HG02623 (cell line): Measurements from ENCODE around the gene CADPS2.
A peak's percentile ranks its signal among the peaks of the same experiment; 100 is the strongest.

Experiments
- ATAC-seq: cut with Tn5 transposase; IDR thresholded peaks from one replicate; pipeline ENCODE4 v1.9.1; 2021; ENCODE audit warnings: moderate library complexity; ENCODE audit not compliant: unreplicated experiment

Gene CADPS2

GRCh38 chr7:122886357-122887081, at the start of gene CADPS2:
Gene CADPS2, minus strand, starts transcription at chr7:122886460. Its CDS starts 123 bp downstream, at chr7:122886337.
- peak; percentile 69 for ATAC-seq

DNA sequence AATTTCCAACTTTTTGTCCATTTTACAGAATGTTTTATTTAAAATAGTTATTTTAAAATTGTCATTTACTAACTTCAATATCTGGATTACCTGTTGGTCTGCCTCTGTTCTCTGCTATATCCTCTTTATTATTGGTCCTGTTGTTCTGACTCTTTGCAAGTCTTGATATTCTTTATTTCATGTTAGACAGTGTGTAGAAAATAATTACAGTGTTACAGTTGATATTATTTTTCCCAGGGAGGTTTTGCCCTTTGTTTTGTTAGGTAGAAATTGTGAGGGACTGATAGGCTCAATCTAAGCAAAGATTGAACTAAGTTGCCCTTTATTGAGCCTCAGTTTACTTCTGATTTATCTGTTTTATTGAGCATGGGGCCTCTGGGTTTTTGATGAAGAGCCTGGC, 49.4 kb upstream of the CADPS2 start:
- no peak for ATAC-seq

DNA sequence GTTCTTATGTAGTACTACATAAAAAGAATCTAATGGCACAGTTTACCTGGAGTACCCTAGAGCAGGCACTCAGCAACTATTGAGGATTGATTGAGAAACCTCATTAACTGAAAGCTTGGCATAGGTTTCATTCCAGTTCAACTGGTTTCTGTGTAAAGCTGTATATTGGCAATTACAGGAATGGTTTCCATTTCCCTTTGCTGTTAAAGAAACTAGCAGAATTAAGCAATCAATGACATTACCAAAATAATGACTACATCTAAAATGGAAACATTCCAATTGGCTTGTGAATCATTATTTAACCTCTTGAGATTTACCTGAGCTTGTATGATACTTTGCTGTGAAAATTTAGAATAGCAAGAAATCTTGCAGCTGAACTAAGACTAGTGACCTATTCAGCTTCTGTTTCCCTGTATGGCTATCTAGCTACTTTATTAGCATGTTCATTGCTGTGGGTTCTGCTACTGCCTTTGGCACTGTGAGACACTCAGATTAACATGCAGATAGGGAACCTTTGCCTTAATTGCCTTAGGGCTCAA, 33.5 kb upstream of the CADPS2 start:
- ATAC-seq: no peak

GRCh38 chr7:122914812-122915211, 28.6 kb upstream of the CADPS2 start:
- no peak for ATAC-seq

- ATAC-seq: no peak
Observed at GRCh38 chr7:122913608-122914007, 27.3 kb upstream of the CADPS2 start.

GRCh38 chr7:122902751-122903495, 16.7 kb upstream of the CADPS2 start:
- ATAC-seq: no peak

DNA sequence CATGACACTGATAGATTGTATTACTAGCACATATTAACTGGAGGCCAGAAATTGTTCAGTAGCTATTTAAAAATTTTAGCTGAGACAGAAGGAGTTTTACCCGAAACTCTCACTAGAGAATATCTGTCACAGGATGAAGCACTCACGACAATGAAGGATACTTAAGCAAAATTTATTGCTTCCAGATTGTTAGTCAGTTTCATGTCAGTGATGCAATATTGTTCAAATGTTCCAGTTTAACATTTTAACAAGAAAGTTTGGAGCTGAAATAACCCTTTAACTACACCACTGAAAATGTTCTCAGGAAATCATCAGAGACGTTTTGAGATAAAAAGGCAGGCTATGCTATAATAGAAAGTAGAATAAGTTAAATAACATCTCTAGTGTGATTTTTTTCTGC, 15.0 kb upstream of the CADPS2 start:
- ATAC-seq: no peak

DNA sequence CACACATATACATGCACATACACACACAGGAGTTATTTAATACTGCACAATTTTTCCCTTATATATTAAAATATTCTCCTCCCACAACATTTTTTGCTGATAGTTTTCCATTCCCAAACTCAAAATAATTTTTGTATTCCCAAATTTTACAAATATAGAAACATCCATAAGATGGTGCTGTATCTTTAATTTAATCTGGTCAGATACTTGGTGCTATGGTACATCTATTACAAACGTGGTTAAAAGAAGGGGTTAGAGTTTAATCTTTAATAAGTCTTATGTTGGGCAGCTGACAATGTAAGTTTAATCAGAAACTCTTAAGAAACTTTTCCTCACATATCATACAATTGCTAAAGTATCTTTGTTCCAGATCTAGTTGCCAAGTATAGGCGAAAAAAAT, 10.2 kb upstream of the CADPS2 start:
- no peak for ATAC-seq

- ATAC-seq: no peak
Observed at GRCh38 chr7:122893486-122893885, 7.2 kb upstream of the CADPS2 start.

DNA sequence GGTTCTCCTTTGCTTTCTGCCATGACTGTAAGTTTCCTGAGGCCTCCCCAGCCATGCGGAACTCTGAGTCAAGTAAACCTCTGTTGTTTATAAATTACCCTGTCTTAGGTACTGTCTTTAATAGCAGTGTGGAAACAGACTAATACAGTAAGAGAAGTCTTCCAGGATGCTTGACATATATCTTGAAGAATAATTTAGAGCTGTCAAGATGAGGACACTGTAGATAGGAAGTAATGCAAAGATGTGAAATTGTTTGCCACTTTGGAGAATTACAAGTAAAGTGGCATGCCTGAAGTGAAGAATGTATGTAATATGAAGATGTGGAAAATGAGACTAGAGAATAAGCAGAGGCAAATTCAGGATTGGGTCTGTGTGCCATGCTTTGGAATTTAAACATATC, 2.9 kb upstream of the CADPS2 start:
- no peak for ATAC-seq

DNA sequence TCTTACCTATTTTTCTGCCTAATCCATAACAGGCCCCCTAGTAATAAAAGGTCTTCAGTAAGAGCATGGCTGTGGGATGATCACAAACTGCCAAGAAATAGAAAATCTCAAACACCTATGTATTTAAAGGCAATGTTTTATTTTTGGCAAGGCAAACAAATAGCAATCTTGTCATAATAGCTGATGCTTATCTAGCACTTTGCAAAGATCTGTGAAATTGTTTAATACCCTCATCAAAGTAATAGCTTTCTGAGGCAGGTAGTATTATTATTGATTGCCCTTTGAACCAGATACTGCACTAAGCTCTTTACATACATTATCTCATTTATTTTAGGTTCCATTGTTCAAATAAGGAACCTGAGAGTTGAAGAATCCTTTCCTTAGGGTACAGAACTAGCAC, 1.6 kb upstream of the CADPS2 start:
- ATAC-seq: no peak

DNA sequence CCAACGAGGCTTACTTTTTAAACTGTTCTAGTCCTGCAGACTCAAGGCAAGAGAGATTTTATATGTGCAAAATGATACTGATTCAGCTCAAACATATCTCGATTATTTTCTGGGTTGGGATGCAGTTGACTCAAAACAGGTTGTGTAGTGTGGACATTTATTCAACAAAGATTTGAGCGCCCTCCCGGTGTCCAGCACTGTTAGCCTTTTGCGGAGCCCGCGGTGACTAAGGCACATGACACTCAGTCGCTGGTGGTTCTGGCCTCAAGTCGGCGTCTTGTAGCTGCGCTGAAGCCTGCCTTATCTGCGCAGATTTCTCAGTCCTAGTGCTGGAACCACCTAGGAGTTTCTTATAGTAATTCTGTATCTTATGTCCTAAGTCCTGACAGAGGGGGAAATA, 938 bp upstream of the CADPS2 start:
- no peak for ATAC-seq

DNA sequence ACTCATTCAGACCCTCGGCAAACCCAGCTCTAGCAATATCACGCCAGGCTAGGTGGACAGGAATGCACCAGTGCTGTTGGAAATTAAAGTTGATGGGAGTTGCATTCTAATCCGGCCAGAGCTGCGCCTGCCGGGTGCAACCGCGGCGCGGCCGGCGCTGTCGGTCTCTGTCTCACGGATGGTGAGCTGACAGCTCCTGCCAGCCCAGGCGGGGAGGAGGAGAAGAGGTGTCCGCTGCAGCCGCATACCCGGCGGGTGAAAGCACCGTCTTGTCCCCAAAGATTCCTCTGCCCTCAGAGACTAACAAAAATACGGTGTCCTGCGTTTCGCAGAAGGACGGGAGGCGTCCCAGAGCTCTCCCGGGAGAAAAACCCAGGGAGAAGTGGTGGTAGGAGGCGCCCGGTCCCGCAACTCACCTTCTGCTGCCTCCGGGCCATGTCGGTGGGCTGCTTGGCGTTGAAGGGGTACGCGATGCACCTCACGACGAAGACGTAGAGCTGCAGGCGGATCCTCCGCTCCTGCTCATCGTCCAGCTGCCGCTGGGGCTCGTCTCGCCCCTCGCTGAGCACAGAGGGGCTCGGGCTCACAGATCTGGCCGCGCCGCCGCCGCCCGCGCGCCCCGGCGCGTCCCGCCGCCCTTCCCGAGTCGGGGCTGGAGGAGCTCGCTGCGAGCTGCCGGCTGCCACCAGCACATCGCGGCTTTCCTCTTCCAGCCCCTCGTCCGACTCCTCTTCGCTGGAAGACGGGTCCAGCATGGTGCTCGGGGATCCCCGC, 490 bp downstream of the CADPS2 start:
- peak; percentile 28 for ATAC-seq

DNA sequence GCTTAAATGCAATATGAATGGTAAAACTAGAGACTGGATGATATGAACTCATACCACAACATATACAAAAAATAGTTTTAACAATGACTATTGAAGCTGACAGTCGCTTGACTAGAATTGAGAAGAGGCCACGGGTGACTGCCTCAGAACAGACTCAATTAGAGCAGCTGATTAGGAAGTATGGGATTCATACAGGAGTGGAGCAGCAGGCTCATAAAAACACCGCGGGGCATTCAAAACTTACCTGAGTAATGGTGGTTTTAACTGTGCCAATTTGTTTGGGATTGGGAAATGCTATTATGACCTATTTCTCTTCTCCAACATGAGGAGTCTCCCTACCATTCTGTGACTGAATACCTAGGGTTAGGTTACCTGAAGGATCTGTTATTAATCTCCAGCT, 2.1 kb downstream of the CADPS2 start:
- ATAC-seq: no peak

DNA sequence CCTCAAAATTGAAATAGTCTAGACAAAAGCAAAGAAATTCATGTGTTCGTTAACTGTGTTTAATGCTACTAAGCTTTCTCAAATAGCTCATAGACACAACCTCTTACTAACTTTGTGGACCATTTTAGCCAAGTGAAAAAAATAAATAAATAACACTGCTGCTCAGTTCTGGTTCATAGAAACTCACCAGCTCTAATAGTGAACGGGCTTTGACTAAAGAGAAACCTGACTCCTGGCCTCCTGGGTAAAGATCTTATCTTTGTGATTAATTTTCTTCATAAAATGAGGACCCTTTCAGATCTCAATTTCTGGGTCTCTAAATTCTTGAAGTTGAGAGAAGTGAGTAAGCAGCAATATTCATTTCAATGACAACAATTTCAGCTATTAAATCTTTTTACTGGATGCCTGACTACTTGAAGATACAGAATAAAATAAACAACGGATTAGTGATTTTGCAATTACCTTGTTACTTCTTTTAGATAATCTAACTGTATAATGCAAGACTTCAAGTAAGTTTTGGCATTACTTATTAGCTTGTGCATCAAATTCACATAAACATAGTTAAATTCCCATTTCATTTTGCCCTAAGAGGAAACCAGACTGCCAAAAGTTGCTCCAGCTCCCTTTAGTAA, 3.1 kb downstream of the CADPS2 start:
- no peak for ATAC-seq

DNA sequence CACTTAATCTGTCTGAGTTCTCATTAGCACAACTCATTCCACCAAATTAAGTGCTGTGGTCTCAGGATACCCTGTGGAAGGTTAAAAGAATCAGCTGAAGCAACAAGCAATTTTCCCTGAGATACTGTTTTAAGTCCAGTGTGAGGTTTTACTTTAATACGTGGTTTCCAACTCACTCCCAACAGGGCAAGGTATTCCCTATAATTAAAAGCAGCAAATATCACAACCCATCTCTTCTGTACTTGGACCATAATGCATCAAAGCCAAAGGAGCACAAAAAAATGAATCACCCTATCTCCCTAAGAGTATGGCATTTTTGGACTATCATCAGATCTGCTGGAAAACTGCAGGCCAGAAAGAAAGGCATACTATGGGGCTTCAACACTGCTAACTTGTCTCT, 4.9 kb downstream of the CADPS2 start:
- ATAC-seq: no peak

DNA sequence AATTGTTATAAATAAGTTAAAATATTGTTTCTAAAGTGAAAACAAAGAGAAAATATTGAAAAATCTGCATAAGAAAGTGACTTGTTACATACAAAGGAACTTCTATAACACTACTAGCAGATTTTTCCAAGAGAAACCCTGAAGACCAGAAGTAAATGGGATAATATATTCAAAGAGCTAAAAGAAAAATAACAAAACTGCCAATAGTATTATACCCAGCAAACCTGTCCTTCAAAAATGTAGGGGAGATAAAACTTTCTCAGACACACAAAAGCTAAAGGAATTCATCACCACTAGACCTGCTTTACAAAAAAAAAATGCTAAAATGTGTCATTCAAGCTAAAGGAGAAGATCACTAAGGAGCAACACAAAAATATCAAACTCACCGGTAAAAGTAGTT, 17.0 kb downstream of the CADPS2 start:
- ATAC-seq: no peak

DNA sequence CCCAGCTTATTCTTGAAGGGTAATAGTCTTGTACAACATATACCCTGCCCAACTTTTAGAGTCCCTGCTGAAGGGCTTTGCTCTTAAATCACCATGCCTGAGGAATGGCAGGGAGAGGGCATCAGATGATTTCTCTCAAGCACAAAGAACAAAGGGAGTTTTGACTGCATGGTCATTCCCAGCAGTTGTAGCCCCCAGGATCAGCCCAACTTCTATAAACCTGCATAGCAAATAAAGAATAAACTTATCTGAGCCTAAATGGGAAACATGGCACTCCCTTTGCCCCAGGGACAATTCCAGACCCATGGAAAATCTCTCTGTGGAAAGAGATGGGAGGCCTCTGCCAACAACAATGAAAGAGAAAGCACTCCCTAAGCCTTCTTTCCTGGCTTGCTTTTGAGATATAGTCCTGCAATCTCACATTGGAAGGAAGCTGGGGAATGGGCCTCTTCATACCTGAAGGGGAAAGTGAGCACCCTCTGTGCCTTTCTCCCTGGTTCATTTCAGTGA, 18.7 kb downstream of the CADPS2 start:
- ATAC-seq: no peak

- ATAC-seq: no peak
Observed at GRCh38 chr7:122864838-122865237, 21.4 kb downstream of the CADPS2 start.

DNA sequence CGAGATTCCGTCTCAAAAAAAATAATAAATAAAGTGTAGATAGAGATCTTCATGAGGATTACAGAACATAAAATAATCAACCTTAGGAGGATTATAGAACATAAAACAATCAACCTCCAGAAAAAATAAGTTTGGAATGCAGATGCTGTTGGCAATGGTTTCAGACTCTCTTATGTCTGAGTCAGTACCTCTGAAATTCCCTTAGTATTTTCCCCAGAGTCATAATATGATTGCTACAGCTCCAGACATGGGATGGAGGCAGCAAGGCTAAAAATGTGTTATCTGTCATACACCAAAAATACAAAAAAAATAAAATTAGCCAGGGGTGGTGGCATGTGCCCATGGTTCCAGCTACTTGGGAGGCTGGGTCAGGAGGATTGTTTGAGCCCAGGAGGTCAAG, 22.2 kb downstream of the CADPS2 start:
- ATAC-seq: no peak

- ATAC-seq: no peak
Observed at GRCh38 chr7:122858320-122858719, 27.9 kb downstream of the CADPS2 start.
